Peyer's patch (tissue), 4 donors: ENCODE measurements around the gene GSTO2. TPM values are rescaled to one million over a fixed set of nuclear protein-coding genes. Genes with fewer than 3 reads are reported as not detected.

ENCODE experiments used
- DNase-seq, 3 donors: peaks; one replicate each; pipeline ENCODE4 v3.0.0-alpha.2; 2017 to 2019
- H3K27ac ChIP-seq, 4 donors: fragments of 200-600 bp; sonication (generic); one replicate each; pipeline ENCODE4 v1.5.1; 2016 to 2019
- H3K27me3 ChIP-seq, 2 donors: fragments of 200-600 bp; sonication (generic); one replicate each; pipeline ENCODE4 v1.5.1; 2019
- H3K36me3 ChIP-seq, 3 donors: fragments of 200-600 bp; sonication (generic); one replicate each; pipeline ENCODE4 v1.5.1; 2016 to 2019
- H3K4me1 ChIP-seq, 4 donors: fragments of 200-600 bp; sonication (generic); one replicate each; pipeline ENCODE4 v1.5.1; 2016 to 2019
- H3K4me3 ChIP-seq, 4 donors: fragments of 200-600 bp; sonication (generic); 1 replicate in 3 of 4; 2 replicates in 1 of 4; pipeline ENCODE4 v1.5.1; 2016 to 2019; ENCODE audit warnings: mild to moderate bottlenecking in 1 of 4
- H3K9me3 ChIP-seq, 4 donors: fragments of 200-600 bp; sonication (generic); one replicate each; pipeline ENCODE4 v1.5.1; 2016 to 2019; ENCODE audit warnings: mild to moderate bottlenecking in 1 of 4
- POLR2A ChIP-seq, 2 donors: fragments of 450-650 bp; IDR thresholded peaks; one replicate each; pipeline ENCODE4 v1.5.1; 2017; ENCODE audit warnings: antibody characterized with exemption in 2 of 2, mild to moderate bottlenecking in 2 of 2, moderate library complexity in 2 of 2
- total RNA-seq, 4 donors: library from RNA; depleted of rRNA; stranded (reverse); fragments of >200 nt; gene quantifications; one replicate each; pipeline ENCODE4 v1.1.0, GENCODE V29; 2016
- TF ChIP-seq, protein P1 (sequence below), 6 experiments: fragments of 450-650 bp in 4 of 6; fragments of 200-600 bp in 2 of 6; sonication (generic) in 1 of 6; IDR thresholded peaks; one replicate each; pipeline ENCODE4 v1.5.1; 2017 to 2019; ENCODE audit warnings: antibody characterized with exemption in 6 of 6, mild to moderate bottlenecking in 3 of 6, moderate library complexity in 1 of 6

The GSTO2 gene
- total RNA-seq, 4 donors from 2014 or later, result 9.1 to 15.5 (median 13.7) TPM

DNA sequence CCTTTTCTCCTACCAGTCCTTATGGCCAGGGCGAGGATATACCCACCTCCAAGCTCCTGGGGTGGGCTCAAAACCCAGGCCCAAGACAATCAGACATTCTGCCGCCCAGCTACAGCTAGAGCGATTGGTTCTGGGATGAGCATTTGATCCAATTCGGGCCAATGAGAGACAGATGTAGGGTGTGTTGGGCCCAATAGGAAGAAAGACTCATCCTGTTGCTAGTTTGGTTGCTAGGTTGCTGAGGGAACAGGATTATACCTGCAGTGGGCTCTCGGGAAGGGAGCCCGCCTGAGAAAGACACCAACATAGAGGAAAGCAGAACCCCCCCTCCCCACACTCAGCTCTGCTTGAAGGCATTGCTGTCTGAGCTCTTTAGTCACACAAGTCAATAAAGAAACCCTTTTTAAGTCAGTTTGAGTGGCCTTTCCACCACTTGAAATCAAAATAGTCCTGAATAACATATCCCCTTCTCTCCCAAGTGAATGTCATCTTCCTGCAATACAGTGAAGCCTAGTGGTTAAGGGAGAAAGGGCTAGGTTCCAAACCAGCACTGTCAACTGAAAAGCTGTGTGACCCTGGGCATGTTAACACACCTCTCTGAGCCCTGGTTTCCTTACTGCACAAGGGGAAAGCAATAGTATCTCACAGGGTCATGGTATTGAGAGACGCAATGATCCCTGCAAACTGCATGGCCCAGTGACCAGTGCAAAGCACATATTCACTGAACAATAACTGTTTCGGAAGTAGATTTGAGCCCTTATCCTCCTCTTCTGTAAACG is 47.5 kb downstream of the GSTO2 start:
- H3K9me3 ChIP-seq, result no peaks in the 10 kb centered on the region
- peak in 1 of 3 donors; percentile 24 for DNase-seq
- peak overlapping the region in 2 of 4 donors; percentile 17 to 44 for H3K27ac ChIP-seq
- H3K27me3 ChIP-seq, result no peaks in the 10 kb centered on the region
- TF ChIP-seq, protein P1, sequence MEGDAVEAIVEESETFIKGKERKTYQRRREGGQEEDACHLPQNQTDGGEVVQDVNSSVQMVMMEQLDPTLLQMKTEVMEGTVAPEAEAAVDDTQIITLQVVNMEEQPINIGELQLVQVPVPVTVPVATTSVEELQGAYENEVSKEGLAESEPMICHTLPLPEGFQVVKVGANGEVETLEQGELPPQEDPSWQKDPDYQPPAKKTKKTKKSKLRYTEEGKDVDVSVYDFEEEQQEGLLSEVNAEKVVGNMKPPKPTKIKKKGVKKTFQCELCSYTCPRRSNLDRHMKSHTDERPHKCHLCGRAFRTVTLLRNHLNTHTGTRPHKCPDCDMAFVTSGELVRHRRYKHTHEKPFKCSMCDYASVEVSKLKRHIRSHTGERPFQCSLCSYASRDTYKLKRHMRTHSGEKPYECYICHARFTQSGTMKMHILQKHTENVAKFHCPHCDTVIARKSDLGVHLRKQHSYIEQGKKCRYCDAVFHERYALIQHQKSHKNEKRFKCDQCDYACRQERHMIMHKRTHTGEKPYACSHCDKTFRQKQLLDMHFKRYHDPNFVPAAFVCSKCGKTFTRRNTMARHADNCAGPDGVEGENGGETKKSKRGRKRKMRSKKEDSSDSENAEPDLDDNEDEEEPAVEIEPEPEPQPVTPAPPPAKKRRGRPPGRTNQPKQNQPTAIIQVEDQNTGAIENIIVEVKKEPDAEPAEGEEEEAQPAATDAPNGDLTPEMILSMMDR (IDR thresholded peaks at IDR 0.05), result no peak
- TF ChIP-seq POLR2A (IDR thresholded peaks at IDR 0.05), result no peak
- peaks cover 0 to 13% (median 2%) of the 10 kb centered on the region in 4 donors for H3K4me1 ChIP-seq
- no peak overlapping the region for H3K4me3 ChIP-seq
- peaks cover 0 to 31% (median 0%) of the 10 kb centered on the region in 3 donors for H3K36me3 ChIP-seq

DNA sequence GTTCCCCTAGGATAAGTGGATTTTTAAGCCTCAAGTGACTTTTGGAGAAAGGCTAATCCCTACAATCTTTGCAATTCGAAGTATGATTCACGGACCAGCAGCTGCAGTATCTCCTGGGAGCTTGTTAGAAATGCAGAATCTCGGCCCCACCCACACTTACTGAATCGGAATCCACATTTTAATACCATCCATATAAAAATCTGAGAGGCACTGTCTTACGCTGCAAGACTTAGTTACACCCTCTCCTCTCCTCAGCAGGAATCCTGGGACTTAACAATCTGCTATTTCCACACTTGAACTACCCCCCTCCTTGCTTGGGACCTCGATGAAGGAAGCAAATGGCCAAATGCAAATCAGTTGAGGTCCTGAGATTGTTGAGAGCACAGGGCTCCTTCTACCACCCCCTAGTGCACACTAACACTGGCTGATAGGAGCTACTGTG is 48.3 kb downstream of the GSTO2 start:
- DNase-seq, result peak in 1 of 3 donors; percentile 47
- peak overlapping the region in 1 of 4 donors; percentile 28 for H3K27ac ChIP-seq
- no peak overlapping the region for H3K4me3 ChIP-seq
- H3K9me3 ChIP-seq, result no peaks in the 10 kb centered on the region
- TF ChIP-seq, protein P1 (IDR thresholded peaks at IDR 0.05), result no peak
- no peak for TF ChIP-seq POLR2A (IDR thresholded peaks at IDR 0.05)
- H3K27me3 ChIP-seq, result no peaks in the 10 kb centered on the region
- peaks cover 0 to 31% (median 0%) of the 10 kb centered on the region in 3 donors for H3K36me3 ChIP-seq
- H3K4me1 ChIP-seq, result peaks cover 0 to 21% (median 7%) of the 10 kb centered on the region in 4 donors

DNA sequence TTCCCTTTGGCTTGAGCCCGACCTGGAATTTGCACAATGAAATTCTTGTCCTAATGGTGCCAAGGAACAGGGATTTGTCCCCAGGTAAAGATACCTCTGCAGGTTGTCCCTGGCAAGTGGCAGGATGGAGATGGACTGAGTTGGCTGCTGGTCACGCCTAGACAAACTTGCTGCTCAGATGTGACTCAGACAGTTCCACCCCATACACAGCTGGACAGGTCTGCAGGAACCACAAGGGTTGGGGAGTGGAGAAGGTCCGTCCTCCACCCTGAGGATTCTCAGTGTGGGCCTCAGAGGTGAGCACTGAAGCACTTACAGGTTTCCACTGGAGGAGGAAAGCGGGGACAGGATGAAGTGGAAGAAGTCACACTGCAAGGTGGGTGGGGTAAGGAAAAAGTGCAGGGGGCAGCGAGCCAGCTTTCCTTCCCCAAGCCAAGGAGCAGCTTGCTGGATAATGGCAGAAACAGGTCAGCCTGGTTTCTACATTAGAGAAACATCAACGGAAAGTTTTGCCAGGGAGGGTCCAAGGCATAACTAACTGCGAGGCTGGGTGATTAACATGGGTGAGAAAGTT is 48.8 kb downstream of the GSTO2 start:
- DNase-seq, result peak in 1 of 3 donors; percentile 44
- peak overlapping the region in 1 of 4 donors; percentile 28 for H3K27ac ChIP-seq
- no peaks in the 10 kb centered on the region for H3K9me3 ChIP-seq
- no peak overlapping the region for H3K4me3 ChIP-seq
- H3K4me1 ChIP-seq, result peaks cover 0 to 26% (median 12%) of the 10 kb centered on the region in 4 donors
- TF ChIP-seq, protein P1 (IDR thresholded peaks at IDR 0.05), result no peak
- no peak for TF ChIP-seq POLR2A (IDR thresholded peaks at IDR 0.05)
- H3K36me3 ChIP-seq, result peaks cover 0 to 28% (median 0%) of the 10 kb centered on the region in 3 donors
- H3K27me3 ChIP-seq, result no peaks in the 10 kb centered on the region

DNA sequence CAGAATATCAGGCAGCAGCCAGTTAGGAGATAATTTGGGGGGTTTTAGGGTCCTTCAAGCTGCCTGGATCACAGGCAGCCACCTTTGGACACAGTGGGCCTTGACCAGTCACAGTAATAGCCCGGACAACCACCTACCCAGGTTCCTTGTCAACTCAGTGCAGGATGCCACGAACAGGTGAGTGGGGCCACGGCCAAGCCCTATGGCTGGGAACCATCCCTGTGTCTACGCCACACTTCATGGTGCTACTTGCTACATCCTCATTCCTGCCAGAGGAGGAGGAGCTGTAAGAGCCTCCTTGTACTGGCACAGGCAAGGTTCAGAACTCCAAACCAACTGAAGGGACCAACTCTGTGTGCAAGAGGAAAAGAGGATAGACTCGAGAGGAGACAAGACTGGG is 49.3 kb downstream of the GSTO2 start:
- Histone ChIP-seq H3K4me1 (peaks cover 0 to 31% (median 15%) of the 10 kb centered on the region in 4 donors), H3K27ac (peak overlapping the region in 1 of 4 donors; percentile 28), H3K36me3 (peaks cover 0 to 23% (median 0%) of the 10 kb centered on the region in 3 donors), H3K9me3 (no peaks in the 10 kb centered on the region), H3K4me3 (no peak overlapping the region), H3K27me3 (no peaks in the 10 kb centered on the region)
- peak in 1 of 3 donors; percentile 42 for DNase-seq
- TF ChIP-seq, protein P1 (IDR thresholded peaks at IDR 0.05), result no peak
- no peak for TF ChIP-seq POLR2A (IDR thresholded peaks at IDR 0.05)

DNA sequence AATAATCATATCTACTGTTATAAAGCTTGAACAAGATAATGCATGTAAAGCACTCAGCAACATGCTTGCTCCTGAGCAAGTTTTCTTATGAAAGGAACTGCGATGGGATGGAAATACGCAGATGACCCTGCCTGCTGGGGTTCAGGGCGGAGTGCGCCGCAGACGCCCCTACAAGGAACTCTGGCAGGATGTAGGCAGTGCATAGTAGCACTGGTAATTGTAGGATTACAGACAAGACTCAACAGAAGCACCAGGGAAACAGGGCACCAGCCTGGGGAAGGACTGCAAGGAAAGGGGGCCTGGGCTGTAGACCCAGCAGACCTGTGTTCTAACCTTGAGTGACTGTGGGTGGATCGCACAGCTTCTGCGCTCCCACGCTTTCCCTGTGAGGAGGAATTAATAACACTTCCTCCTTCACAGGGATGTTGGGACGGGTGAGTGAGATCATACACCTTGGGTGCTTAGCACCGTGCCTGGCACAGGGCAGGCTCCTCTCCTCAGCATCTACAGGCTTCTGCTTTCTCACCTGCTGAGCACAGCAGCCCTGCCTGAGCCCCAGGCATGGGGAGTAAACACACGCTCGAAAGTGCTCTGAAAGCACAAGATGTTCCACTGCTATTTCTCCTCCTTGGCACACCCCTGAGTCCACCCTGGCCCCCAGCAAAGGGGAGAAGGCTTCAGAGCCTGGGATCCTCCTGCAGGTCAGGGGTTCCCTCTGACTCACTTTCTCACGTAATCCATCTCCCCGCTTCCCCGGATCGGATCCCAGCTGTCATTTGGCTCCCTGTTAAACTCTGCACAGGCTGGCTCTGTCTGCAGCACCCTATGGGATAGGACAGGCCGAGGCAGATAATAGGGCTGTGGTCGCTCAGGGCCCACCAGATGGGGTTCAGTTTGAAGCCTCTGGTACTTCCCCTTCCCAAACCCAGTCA is 50.1 kb downstream of the GSTO2 start:
- peak overlapping the region in 1 of 4 donors; percentile 44 for H3K27ac ChIP-seq
- peaks cover 0 to 31% (median 21%) of the 10 kb centered on the region in 4 donors for H3K4me1 ChIP-seq

More for the DNA sequence above, 50.1 kb downstream of the GSTO2 start:
- TF ChIP-seq, protein P1 (IDR thresholded peaks at IDR 0.05), result no peak
- no peak for TF ChIP-seq POLR2A (IDR thresholded peaks at IDR 0.05)
- Histone ChIP-seq H3K4me3 (no peak overlapping the region), H3K36me3 (peaks cover 0 to 16% (median 0%) of the 10 kb centered on the region in 3 donors), H3K9me3 (no peaks in the 10 kb centered on the region), H3K27me3 (no peaks in the 10 kb centered on the region)
- peak in 1 of 3 donors; percentile 47 for DNase-seq
